GM10266 (cell line): Measurements from ENCODE around the gene NUP85.
A peak's percentile ranks its signal among the peaks of the same experiment; 100 is the strongest.

Experiments used
- DNase-seq: peaks from one replicate; pipeline ENCODE4 v3.0.0; 2012; ENCODE audit errors: extremely low spot score
- TF ChIP-seq, protein P1 (sequence below): IDR thresholded peaks from 2 replicates; pipeline ENCODE4 v1.5.1; 2012; ENCODE audit warnings: mild to moderate bottlenecking, low read depth; ENCODE audit not compliant: control insufficient read depth, insufficient read depth; ENCODE audit errors: missing control alignments

The NUP85 gene

GRCh38 chr17:75265614-75266315 is 60.3 kb downstream of the NUP85 start:
- no peak for DNase-seq
- TF ChIP-seq, protein P1, sequence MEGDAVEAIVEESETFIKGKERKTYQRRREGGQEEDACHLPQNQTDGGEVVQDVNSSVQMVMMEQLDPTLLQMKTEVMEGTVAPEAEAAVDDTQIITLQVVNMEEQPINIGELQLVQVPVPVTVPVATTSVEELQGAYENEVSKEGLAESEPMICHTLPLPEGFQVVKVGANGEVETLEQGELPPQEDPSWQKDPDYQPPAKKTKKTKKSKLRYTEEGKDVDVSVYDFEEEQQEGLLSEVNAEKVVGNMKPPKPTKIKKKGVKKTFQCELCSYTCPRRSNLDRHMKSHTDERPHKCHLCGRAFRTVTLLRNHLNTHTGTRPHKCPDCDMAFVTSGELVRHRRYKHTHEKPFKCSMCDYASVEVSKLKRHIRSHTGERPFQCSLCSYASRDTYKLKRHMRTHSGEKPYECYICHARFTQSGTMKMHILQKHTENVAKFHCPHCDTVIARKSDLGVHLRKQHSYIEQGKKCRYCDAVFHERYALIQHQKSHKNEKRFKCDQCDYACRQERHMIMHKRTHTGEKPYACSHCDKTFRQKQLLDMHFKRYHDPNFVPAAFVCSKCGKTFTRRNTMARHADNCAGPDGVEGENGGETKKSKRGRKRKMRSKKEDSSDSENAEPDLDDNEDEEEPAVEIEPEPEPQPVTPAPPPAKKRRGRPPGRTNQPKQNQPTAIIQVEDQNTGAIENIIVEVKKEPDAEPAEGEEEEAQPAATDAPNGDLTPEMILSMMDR: no peak

GRCh38 chr17:75266316-75267152 is 61.1 kb downstream of the NUP85 start:
- no peak for DNase-seq
- TF ChIP-seq, protein P1: no peak

- TF ChIP-seq, protein P1: no peak
- DNase-seq: no peak
Observed at GRCh38 chr17:75267153-75267410, 61.6 kb downstream of the NUP85 start.

- TF ChIP-seq, protein P1: no peak
- DNase-seq: no peak
Observed at GRCh38 chr17:75267411-75268232, 62.1 kb downstream of the NUP85 start.

DNA sequence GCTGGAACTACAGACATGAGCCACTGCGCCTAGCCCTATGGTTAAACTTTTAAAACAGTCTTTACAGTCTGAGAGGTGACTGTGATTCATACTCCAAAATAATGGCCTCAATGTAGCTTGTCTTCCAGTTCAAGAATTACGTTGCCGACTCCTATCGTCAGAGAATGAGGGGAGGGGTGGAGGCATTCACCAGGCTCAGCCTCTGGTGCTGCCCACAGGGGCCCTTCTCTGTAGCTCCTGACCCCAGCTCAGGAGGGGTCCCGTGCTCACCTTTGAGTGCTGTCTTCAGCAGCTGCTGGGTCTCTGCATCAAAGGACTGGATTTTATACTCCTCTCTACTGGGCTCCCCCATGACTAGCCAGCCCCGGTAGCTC is 64.4 kb downstream of the NUP85 start:
- no peak for DNase-seq
- TF ChIP-seq, protein P1: no peak

DNA sequence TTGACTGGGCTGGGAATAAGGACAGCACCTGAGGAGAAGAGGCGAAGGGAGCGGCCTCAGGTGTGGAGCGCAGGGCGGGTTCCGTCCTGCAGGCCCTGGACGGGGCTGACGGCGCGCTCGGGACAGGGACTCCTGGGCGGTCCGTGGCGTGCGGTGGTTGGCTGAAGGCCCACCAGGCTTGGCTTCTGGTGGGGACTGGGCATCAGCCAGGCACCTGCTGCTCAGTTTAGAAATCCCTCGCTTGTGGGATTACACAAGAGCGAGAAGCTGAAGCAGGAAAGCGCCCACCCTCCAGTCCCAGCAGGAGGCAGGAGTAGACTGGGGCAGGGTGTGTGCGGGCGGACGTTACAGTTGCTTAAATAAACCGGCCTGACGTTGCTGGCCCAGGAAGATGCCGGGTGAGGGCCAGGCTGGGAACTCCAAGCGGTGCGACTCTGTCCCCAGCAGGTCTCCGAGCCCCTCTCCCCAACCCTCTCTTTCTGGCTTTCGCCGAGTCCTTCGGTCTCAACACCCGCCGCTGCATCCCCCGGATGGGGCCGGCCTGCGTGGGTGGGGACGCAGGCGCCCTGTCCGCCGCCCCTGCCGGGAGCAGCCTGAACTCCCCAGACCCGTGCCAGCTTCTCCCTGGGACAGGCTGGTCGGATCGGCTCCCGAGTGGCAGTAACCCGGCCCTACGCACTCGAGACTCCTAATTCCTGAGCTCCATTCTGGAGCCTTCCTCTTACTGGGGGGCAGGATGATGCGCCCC is 64.9 kb downstream of the NUP85 start:
- TF ChIP-seq, protein P1: peak; percentile 35
- peak; percentile 87 for DNase-seq
